ENCODE data around the gene ADI1.
"Not testable (repeated sequence)": the region's sequence is repeated elsewhere in the genome, so short reads cannot be mapped to it uniquely, and the experiment has no call there.

The ADI1 gene

GRCh38 chr2:3461801-3462492, 57.4 kb downstream of the ADI1 start:
- DNase-seq: peak; percentile 55

DNA sequence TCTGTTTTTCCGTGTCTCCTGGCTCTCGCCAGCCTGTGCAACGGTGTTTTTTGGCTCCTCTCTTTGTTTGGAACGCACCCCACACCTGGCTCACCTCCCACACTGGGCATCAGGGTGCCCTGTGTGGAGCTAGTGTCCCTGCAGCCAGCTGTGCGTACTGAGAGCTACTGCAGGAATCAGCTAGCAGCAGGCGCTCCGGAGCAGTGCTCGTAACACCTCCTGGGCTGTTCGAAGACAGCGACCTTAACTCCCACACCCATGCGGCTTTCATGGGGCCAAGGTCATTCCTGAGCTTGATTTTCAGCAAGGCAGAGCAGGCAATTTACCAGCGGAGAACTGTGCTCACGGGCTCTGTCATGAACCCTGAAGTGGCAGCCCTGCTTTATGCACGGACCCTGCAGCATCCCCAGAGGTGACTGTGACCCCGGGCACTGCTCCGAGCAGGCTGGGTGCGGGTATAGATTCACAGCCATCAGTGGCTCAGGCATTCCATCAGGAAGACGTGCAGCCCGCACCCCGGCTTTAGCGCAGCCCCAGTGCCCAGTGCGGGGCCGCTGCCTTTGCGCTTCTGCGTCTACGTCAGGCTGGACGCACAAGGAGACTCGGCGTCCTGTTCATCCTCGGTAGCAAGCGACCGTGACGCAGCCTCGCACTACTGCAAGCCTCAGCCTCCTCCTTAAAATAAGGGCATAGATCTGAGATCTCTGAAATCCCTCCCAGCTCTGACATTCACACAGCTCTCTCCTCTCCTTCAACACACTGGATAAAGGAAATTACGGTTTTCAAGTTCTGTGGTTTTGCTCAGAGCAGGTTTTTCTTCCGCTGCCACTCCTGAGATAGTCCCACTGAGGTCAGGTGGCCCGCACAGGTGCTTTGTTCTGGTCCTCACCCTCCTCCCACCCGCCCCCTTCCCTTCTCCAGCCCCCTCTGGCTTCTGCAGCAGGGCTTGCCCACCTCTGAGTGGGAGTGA, 58.2 kb downstream of the ADI1 start:
- DNase-seq: no peak

DNA sequence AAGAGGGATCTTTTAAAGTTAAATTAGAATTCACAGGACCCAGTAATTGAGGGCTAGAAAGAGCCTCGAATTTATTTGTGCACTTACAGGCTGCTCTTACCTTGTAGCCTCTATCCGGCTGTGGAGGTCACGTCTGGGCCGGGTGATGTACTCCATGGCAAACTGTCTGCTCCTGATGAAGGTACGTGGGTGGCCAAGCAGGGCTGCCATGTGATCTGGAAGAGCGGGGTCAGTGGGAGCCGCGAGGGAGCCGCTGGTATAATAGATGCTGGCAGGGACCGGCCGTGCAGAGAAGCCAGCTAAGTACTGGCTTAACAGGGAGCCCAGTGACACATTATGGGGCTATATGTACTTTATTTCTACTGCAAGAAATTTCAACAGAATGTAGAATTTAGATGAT, 59.2 kb downstream of the ADI1 start:
- no peak for DNase-seq

- no peak for DNase-seq
These were observed 59.9 kb downstream of the ADI1 start for GRCh38 chr2:3459185-3460015.

GRCh38 chr2:3458396-3459184, 60.7 kb downstream of the ADI1 start:
- no peak for DNase-seq

DNA sequence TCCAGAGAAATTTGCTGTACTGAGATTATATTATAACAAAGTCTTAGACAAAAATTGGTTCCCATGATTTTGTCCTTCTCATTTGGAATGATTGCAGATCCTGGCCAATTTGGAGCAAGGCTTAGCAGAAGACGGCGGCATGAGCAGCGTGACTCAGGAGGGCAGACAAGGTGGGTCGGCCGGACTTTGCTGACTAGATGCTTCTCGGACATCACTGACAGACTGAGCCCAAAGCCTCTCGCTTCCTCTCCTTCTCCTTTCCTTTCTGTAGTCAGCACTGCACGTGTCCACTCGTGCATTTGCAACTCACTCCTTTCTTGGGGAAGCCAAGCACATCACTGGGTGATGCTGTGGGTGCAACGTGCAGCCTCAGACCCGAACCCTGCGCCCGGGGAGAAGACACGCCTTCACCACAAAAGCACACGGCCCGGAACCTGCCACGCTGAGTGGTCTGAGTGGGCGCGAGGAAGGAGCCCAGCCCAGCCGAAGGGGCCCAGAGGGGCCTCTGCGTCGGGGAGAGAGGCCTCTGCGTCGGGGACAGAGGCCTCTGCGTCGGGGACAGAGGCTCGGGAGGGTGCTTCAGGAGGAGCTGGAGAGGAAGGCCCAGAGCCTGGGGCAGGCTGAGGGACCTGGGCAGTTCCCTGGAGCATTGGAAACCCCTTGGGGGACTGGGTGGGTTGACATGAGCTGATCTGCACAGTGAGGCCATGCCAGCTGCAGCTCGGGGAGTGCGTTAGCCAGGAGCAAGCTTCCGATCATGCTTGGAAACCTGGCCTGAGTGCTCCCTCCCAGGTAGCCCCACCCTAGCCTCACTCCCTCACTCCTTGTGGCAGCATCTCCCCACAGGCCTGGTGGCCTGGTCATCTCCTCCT, 61.6 kb downstream of the ADI1 start:
- DNase-seq: no peak

DNA sequence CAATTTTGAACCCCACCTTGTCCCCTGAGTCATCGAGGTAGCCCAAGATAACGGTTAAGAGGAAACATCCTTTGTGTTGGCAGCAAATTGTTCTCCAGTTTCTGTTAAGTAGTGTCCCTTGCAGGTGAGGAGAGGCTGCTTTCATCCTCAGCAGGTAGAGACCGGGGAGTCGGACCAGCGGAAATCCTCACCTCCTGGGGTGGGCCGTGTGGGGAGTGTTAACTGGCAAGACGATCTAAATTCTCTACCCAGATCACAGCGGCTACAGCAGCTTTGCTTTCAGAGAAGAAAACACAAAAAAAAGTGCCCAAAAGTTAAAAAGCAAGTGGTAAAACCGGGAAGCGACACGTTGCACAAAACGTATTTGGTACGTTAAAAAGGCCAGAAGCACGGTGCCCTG, 63.2 kb downstream of the ADI1 start:
- DNase-seq: no peak

DNA sequence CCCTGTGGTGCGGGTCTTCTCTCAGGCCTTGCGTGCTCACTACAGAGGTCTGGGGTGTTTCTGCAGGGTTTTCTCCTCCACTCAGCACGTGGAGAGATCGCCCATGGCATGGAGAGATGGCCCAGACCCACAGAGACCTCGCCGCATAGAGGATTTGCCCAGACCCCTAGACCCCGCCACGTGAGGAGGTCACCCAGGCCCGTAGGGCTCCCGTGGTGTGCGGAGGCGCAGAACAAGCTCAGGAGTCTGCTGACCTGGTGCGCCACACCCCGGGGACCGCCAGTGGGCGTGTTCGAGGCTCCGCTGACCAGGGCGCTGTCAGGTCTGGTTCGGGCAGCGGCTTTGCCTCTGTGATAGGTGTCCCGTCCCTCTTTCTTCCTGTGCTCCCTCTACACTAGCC, 64.5 kb downstream of the ADI1 start:
- DNase-seq: no peak

DNA sequence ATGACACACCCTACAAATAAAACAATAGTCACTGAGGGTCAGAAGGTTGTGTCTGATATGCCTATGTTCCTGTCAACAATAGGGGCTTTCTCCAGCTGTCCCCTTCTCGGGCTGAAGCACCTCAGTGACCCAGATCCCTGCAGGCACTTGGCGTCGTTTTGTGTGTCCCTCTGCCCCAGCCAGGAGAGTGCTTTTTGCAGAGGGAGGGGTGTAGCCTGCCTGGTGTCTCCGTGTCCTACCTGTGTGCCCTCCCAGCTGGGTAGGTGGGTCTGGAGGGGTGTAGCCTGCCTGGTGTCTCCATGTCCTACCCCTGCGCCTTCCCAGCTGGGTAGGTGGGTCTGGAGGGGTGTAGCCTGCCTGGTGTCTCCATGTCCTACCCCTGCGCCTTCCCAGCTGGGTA, 65.3 kb downstream of the ADI1 start:
- DNase-seq: not testable (repeated sequence)

DNA sequence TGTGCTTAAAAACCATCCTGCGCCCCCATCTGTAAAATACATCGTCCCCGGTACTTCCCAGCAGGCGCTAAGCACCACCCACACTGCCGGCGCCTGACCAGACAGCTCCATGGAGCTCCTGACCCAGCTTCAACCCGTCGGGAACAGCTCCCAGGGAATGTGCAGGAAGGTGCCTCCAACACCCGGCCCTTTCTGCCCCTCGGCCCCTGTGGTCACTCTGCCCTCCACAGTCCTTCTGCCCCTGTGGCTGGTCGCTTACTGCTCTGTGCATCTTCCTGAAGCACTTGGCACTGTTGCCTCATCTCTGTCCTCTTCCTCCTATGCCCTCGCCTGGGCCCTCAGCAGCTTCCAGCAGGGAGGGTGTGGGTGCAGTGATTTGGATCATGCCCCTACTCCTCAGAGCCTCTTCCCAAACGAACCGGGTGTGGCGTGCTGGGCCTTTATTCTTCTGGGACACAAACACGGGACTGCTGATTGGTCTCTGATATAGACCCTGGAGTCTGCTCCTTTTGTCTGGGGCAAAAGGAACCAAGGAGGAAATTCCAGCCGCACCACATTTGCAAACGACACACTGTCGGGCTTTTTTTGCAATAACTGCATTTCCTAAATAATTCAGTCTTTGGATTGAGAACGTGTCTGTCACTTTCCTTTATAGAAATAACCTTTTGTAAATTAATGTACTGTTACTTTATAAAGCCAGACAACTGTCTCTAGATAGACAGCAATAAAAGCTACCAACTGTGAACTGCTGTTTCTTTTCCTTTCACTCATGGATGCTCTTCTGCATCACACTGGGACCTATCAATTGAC, 65.9 kb downstream of the ADI1 start:
- DNase-seq: no peak

GRCh38 chr2:3451926-3452671, 67.2 kb downstream of the ADI1 start:
- DNase-seq: no peak

DNA sequence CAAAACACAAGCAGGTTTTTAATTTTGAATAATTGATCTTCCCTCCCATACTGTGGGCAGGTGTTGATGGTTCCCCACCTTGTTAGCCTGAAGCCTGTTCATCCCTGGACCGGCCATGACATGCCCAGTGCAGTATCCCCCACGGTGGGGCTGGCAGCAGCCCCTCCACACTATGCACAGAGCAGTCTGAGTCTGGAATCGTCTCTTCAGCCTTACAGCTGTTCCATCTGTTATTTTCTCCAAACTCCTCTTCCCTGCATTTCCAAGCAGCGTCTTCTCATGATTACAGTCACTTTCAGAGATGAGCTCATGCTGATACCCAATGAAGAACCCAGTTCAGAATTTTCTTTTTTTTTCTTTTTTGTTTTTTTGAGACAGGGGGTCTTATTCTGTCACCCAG, 68.2 kb downstream of the ADI1 start:
- no peak for DNase-seq

DNA sequence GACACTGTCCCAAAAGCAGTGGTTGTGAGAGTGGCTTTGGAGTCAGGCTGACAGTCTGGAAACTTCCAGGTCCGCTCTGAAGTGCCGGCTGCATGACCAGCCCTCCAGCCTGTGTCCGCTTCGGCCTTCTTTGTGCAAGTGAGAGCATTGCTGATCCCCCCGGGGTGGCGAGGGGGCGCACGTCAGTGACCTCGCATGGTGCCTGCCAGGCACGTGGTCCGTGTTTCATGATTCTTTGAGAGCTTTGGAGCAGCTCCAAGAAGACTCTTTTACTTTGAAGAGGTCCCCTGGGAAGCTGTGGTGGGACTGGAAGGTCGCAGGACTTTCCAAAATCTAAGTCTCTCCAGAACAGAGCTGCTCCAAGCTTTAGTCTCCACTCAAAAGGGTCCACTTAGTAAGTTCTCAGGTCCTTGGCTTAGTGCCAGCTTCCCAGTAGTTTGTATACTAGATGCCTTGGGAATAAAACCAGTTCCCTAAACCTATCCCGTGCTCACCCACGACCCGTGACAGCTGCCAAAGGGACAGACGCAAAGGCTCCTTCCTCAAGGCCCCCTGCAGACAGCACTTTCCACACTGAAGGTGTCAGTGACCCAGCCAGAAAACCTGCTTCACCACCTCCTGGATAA, 68.8 kb downstream of the ADI1 start:
- no peak for DNase-seq

- no peak for DNase-seq
These were observed 69.4 kb downstream of the ADI1 start for GRCh38 chr2:3449936-3450335.

DNA sequence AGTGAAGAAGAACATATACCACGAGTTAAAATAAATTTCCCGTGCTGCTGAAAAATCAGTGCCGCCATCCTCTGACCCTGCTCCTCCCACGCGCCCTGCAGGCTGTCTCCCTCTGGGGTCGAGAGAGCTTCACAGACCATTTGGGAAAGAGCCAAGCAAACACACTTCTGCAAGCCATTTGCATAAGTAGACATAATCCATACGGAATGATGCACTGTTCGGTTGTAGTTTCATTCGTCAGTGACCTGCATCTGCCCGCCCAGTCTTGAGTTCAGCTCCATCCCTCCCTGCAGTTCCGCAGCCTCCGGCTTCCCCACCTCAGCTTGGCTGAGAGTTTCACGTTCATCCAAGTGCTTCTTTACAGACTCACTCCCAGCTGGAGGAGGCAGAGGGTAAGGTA, 70.2 kb downstream of the ADI1 start:
- no peak for DNase-seq

- not testable (repeated sequence) for DNase-seq
These were observed 70.9 kb downstream of the ADI1 start for GRCh38 chr2:3448441-3448911.

- DNase-seq: no peak
These were observed 71.5 kb downstream of the ADI1 start for GRCh38 chr2:3447789-3448317.
